ENCODE data around the gene ALLC. TPM values are rescaled to one million over a fixed set of nuclear protein-coding genes. Genes with fewer than 3 reads are reported as not detected.
"Not testable (repeated sequence)": the region's sequence is repeated elsewhere in the genome, so short reads cannot be mapped to it uniquely, and the experiment has no call there.

The ALLC gene
- total RNA-seq, 4 donors from 2014 or later = not detected

DNA sequence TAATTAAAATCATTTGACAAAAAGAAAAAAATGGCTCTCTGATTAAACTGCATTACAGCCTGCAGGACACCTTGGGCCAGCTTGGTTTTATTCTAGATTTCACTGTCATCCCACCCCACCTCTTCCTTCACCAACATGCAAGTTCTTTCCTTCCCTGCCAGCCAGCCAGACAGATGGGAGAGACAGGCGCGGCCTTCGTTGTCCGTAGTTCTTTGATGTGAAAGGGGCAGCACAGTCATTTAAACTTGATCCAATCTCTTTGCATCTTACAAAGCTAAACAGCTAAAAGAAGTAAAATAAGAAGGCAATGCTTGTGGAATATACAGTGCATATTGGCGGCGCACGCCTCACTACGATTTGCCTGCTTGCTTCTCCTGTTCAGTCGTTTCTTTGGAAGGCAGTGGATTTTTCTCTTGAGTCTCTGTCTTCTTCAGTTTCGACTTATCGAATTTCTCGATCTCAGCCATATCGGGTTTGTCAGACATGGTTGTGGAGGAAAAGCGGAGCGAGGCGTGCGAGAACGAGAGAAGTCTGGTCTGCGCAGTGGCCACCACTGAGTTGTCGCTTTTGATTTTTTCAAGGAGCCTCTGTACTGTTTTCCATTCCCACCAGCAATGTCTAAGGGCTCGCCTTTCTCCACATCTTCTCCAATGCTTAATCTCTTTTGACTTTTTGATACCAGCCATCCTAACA lies 40.7 kb upstream of the ALLC start:
- no peak for DNase-seq (ENCODE audit: extremely low spot score)
- Histone ChIP-seq H3K36me3 (no peaks in the 10 kb centered on the region), H3K9me3 (peaks cover 0 to 4% (median 1%) of the 10 kb centered on the region in 4 donors), H3K4me1 (no peaks in the 10 kb centered on the region), H3K27me3 (no peaks in the 10 kb centered on the region), H3K27ac (replicated peaks in 1 of 4) (no peak overlapping the region), H3K4me3 (no peak overlapping the region)
- WGBS = 95% methylated on average over 21 of the region's 21 CpGs
- intact Hi-C loops (cut with DNase I) = no loop called here
- TF ChIP-seq, protein P1, sequence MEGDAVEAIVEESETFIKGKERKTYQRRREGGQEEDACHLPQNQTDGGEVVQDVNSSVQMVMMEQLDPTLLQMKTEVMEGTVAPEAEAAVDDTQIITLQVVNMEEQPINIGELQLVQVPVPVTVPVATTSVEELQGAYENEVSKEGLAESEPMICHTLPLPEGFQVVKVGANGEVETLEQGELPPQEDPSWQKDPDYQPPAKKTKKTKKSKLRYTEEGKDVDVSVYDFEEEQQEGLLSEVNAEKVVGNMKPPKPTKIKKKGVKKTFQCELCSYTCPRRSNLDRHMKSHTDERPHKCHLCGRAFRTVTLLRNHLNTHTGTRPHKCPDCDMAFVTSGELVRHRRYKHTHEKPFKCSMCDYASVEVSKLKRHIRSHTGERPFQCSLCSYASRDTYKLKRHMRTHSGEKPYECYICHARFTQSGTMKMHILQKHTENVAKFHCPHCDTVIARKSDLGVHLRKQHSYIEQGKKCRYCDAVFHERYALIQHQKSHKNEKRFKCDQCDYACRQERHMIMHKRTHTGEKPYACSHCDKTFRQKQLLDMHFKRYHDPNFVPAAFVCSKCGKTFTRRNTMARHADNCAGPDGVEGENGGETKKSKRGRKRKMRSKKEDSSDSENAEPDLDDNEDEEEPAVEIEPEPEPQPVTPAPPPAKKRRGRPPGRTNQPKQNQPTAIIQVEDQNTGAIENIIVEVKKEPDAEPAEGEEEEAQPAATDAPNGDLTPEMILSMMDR (IDR thresholded peaks at IDR 0.05) = no peak

DNA sequence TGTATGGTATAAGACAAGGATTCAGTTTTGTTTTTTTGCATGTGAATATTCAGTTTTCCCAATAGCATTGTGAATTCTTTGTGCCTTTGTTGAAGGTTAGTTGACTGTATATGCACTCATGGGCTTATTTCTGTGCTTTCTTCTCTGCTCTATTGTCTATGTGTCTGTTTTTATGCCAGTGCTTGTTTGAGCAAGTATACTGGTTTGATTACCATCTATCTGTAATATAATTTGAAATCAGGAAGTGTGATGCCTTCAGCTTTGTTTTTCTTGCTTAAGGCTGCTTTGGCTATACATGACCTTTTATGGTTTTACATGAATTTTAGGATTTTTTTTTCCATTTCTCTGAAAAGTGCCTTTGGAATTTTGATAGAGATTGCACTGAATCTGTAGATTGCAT lies 39.6 kb upstream of the ALLC start:
- Histone ChIP-seq H3K27ac (replicated peaks in 1 of 4) (no peak overlapping the region), H3K4me1 (no peaks in the 10 kb centered on the region), H3K4me3 (no peak overlapping the region), H3K36me3 (no peaks in the 10 kb centered on the region), H3K9me3 (peaks cover 0 to 4% (median 3%) of the 10 kb centered on the region in 4 donors), H3K27me3 (no peaks in the 10 kb centered on the region)
- DNase-seq (ENCODE audit: extremely low spot score) = no peak
- intact Hi-C loops (cut with DNase I) = no loop called here
- TF ChIP-seq, protein P1 (IDR thresholded peaks at IDR 0.05) = no peak

DNA sequence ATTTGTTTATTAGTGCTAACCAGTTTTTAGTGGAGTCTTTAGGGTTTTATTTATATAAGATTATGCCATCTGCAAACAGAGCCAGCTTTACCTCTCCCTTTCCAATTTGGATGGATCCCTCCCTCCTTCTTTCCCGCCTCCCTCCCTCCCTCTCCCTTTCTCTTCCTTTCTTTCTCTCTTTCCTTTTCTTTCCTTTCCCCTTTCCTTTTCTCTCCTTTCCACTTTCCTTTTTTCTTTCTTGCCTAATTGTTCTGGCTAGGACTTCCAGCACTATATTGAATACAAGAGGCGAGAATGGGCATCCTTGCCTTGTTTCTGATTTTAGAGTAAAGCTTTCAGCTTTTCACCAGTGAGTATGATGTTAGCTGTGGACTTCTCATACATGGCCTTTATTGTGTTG lies 39.0 kb upstream of the ALLC start:
- H3K27me3 ChIP-seq = no peaks in the 10 kb centered on the region
- peaks cover 0 to 10% (median 3%) of the 10 kb centered on the region in 4 donors for H3K9me3 ChIP-seq
- TF ChIP-seq POLR2A (IDR thresholded peaks at IDR 0.05; ENCODE audit: low read depth) (no peak), POLR2AphosphoS5 (IDR thresholded peaks at IDR 0.05) (no peak), EP300 (IDR thresholded peaks at IDR 0.05) (no peak)
- TF ChIP-seq, protein P1 (IDR thresholded peaks at IDR 0.05) = no peak

DNA sequence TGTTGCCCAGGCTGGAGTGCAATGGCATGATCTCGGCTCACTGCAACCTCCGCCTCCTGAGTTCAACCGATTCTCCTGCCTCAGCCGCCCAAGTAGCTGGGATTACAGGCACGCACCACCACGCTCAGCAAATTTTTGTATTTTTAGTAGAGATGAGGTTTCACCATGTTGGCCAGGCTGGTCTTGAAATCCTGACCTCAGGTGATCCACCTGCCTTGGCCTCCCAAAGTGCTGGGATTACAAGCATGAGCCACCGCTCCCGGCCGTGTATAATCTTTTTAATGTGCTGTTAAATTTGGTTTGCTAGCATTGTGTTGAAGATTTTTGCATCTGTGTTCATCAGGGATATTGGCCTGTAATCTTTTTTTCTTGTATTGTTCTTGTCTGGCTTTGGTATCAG lies 38.3 kb upstream of the ALLC start:
- 91% methylated on average over 8 of the region's 9 CpGs for WGBS
- H3K4me3 ChIP-seq; H3K36me3 ChIP-seq; DNase-seq (ENCODE audit: extremely low spot score); H3K27ac ChIP-seq (replicated peaks in 1 of 4); H3K4me1 ChIP-seq; intact Hi-C loops (cut with DNase I); H3K27me3 ChIP-seq: not testable (repeated sequence)
- peaks cover 0 to 11% (median 1%) of the 10 kb centered on the region in 4 donors for H3K9me3 ChIP-seq

More for the DNA sequence above, 39.0 kb upstream of the ALLC start:
- no peak overlapping the region for H3K27ac ChIP-seq (replicated peaks in 1 of 4)
- H3K36me3 ChIP-seq = no peaks in the 10 kb centered on the region
- no peak for DNase-seq (ENCODE audit: extremely low spot score)
- H3K4me3 ChIP-seq = no peak overlapping the region
- intact Hi-C loops (cut with DNase I) = no loop called here
- WGBS = 92% methylated on average over 2 of the region's 2 CpGs
- no peaks in the 10 kb centered on the region for H3K4me1 ChIP-seq

DNA sequence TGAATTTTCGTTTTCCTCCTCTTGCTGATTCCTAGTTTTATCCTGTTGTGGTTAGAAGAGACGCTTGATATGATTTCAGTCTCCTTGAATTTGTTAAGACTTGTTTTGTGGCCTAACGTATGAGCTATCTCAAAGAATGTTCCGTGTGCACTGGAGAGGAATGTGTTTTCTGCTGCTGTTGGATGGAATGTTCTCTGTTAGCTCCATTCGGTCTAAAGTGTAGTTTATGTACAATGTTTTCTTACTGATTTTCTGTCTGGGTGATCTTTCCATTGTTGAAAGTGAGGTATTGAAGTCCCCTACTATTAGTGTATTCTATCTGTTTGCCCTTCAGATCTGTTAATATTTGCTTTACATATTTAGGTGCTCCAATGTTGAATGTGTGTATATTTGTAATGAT lies 37.2 kb upstream of the ALLC start:
- no peaks in the 10 kb centered on the region for H3K27me3 ChIP-seq
- TF ChIP-seq EP300 (IDR thresholded peaks at IDR 0.05) = no peak
- no peak for TF ChIP-seq POLR2AphosphoS5 (IDR thresholded peaks at IDR 0.05)
- TF ChIP-seq POLR2A (IDR thresholded peaks at IDR 0.05; ENCODE audit: low read depth) = no peak
- TF ChIP-seq, protein P1 (IDR thresholded peaks at IDR 0.05) = no peak
- WGBS = 88% methylated on average over 5 of the region's 5 CpGs
- H3K4me1 ChIP-seq = peaks cover 0 to 2% (median under 1%) of the 10 kb centered on the region in 4 donors
- H3K27ac ChIP-seq (replicated peaks in 1 of 4) = no peak overlapping the region
- no peaks in the 10 kb centered on the region for H3K36me3 ChIP-seq
- H3K4me3 ChIP-seq = no peak overlapping the region
- intact Hi-C loops (cut with DNase I) = no loop called here
- no peak for DNase-seq (ENCODE audit: extremely low spot score)
- H3K9me3 ChIP-seq = peaks cover 0 to 11% (median 0%) of the 10 kb centered on the region in 4 donors
